Measurements from ENCODE around the gene ERO1A.

ERO1A gene

DNA sequence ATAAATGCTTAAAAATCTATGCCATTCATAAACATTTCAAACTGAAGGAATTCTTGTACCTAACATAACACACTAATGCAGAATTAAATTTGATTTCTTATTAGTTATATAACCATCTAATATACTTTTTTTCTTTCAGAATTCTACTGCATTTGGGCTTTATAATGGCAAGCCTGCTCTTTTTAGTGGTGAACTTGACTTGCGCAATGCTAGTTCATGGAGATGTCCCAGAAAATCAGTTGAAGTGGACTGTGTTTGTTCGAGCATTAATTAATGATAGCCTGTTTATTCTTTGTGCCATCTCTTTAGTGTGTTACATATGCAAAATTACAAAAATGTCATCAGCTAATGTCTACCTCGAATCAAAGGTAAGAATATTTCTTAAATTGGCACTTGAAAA, 95.4 kb downstream of the ERO1A start:
- no peak for DNase-seq

DNA sequence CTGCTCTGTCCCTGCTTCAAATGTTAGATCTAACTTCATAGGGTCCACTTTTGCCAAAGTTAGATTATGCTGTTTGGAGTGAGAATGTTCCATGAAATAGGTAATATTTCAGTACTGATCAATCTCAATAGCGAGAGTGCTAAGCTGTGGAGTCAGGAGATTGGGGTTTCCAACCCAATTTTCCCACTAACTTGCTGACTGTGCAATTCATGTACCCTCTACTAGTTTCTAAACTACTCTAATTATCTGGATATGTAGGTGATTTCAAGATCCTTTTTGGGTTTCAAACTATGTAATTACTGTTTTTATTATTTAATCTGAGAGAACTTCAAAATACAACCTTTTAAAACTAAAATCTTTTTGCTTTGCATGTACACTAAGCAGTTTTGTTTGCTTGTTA, 96.8 kb downstream of the ERO1A start:
- no peak for DNase-seq

DNA sequence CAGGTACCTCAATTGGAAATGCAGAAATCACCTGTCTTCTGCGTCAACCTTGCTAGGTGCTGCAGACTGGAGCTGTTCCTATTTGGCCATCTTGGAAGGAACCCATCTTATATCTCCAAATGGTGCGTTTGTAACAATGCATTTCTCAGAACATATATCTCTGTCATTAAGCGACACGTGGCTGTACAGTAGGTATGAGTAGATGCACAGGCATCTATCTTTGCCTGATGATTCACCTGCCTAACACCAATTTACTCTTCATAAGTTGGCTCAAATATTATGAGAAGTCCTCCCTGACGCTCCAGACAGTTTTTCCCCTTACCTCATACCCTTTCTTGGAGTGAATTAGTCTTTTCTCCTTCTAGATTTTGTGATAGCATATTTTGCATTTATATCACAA, 98.5 kb downstream of the ERO1A start:
- no peak for DNase-seq

DNA sequence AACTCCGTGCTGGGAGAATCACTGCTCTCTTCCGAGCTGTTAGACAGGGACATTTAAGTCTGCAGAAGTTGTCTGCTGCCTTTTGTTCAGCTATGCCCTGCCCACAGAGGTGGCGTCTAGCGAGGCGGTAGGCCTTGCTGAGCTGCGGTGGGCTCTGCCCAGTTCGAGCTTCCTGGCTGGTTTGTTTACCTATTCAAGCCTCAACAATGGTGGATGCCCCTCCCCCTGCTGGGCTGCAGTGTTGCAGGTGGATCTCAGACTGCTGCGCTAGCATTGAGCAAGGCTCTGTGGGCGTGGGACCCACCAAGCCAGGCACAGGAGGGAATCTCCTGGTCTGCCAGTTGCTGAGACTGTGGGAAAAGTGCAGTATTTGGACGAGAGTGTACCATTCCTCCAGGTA, 99.0 kb downstream of the ERO1A start:
- DNase-seq: no peak

DNA sequence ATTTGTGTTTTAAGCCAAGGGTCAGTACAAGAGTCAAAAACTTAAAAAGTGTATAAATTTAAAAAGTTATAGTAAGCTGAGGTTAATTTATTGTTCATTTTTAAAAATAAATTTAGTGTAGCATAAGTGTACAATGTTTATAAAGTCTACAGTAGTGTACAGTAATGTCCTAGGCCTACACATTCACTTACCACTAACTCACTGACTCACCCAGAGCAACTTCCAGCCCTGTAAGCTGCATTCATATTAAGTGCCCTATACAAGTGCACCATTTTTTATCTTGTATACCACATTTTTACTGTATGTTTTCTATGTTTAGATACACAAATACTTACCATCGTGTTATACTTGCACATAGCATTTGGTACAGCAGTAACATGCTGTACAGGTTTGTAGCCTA, 105.0 kb downstream of the ERO1A start:
- DNase-seq: no peak

Measured in NCI-H1092 treated with DMSO at 0.1 percent for 48 hours (cell line).